H9 (cell line): ENCODE results near the gene CACNA2D3. TPM values are rescaled to one million over a fixed set of nuclear protein-coding genes. Genes with fewer than 3 reads are reported as not detected.

Experiments
- DNase-seq: peaks from one replicate; pipeline ENCODE4 v3.0.0-alpha.2; 2017
- H2AFZ ChIP-seq: one replicate; pipeline ENCODE4 v1.6.1; 2013; ENCODE audit warnings: mild to moderate bottlenecking, low read length, control low read depth, moderate library complexity
- H2AK5ac ChIP-seq: 2 replicates; pipeline ENCODE4 v1.6.1; 2013; ENCODE audit warnings: low read length, control low read depth, mixed read lengths; ENCODE audit not compliant: insufficient read length
- H2BK120ac ChIP-seq: one replicate; pipeline ENCODE4 v1.6.1; 2013; ENCODE audit warnings: low read depth, mild to moderate bottlenecking, low read length, control low read depth, inconsistent platforms; ENCODE audit not compliant: poor library complexity, severe bottlenecking
- H2BK12ac ChIP-seq: 2 replicates; pipeline ENCODE4 v1.6.1; 2013; ENCODE audit warnings: low read length, control low read depth, mixed read lengths, low read depth; ENCODE audit not compliant: insufficient read length
- H2BK15ac ChIP-seq: 2 replicates; pipeline ENCODE4 v1.6.1; 2013; ENCODE audit warnings: low read depth, low read length, control low read depth
- H2BK20ac ChIP-seq: one replicate; pipeline ENCODE4 v1.6.1; 2013; ENCODE audit warnings: low read depth, mild to moderate bottlenecking, low read length, control low read depth, inconsistent platforms; ENCODE audit not compliant: poor library complexity, severe bottlenecking
- H2BK5ac ChIP-seq: 2 replicates; pipeline ENCODE4 v1.6.1; 2013; ENCODE audit warnings: low read length, control low read depth, mixed read lengths; ENCODE audit not compliant: insufficient read length
- H3K14ac ChIP-seq: 2 replicates; pipeline ENCODE4 v1.6.1; 2013; ENCODE audit warnings: low read length, control low read depth; ENCODE audit not compliant: insufficient read depth
- H3K18ac ChIP-seq: 2 replicates; pipeline ENCODE4 v1.6.1; 2013; ENCODE audit warnings: low read depth, mild to moderate bottlenecking, mixed read lengths, low read length, control low read depth; ENCODE audit not compliant: insufficient read length
- H3K23ac ChIP-seq: 2 replicates; pipeline ENCODE4 v1.6.1; 2013; ENCODE audit warnings: low read length, control low read depth, mixed read lengths, low read depth; ENCODE audit not compliant: insufficient read length
- H3K23me2 ChIP-seq: 2 replicates; pipeline ENCODE4 v1.6.1; 2013; ENCODE audit warnings: low read depth, mild to moderate bottlenecking, mixed read lengths, low read length, control low read depth; ENCODE audit not compliant: insufficient read length, poor library complexity, severe bottlenecking
- H3K27ac ChIP-seq: 2 replicates; pipeline ENCODE4 v1.5.1; 2013; ENCODE audit warnings: low read length, control low read depth, mixed read lengths, low read depth; ENCODE audit not compliant: insufficient read length
- H3K27me3 ChIP-seq: 2 replicates; pipeline ENCODE4 v1.6.1; 2013; ENCODE audit warnings: low read length, control low read depth, inconsistent platforms; ENCODE audit not compliant: insufficient read depth
- H3K4ac ChIP-seq: 2 replicates; pipeline ENCODE4 v1.6.1; 2013; ENCODE audit warnings: low read depth, mild to moderate bottlenecking, control low read depth, inconsistent platforms, low read length, moderate library complexity
- H3K4me1 ChIP-seq: 2 replicates; pipeline ENCODE4 v1.6.1; 2013; ENCODE audit warnings: low read length, control low read depth, inconsistent platforms; ENCODE audit not compliant: insufficient read depth
- H3K4me2 ChIP-seq: 2 replicates; pipeline ENCODE4 v1.6.1; 2013; ENCODE audit warnings: low read length, control low read depth, mixed read lengths; ENCODE audit not compliant: insufficient read length, insufficient read depth
- H3K56ac ChIP-seq: 2 replicates; pipeline ENCODE4 v1.6.1; 2013; ENCODE audit warnings: low read depth, mild to moderate bottlenecking, mixed read lengths, low read length, control low read depth; ENCODE audit not compliant: insufficient read length
- H3K79me1 ChIP-seq: 2 replicates; pipeline ENCODE4 v1.6.1; 2013; ENCODE audit warnings: low read depth, mild to moderate bottlenecking, moderate library complexity, low read length, control low read depth, inconsistent platforms; ENCODE audit not compliant: insufficient read depth, poor library complexity, severe bottlenecking
- H3K79me2 ChIP-seq: 2 replicates; pipeline ENCODE4 v1.6.1; 2013; ENCODE audit warnings: low read length, control low read depth, inconsistent platforms; ENCODE audit not compliant: insufficient read depth
- H3K9ac ChIP-seq: 2 replicates; pipeline ENCODE4 v1.6.1; 2013; ENCODE audit warnings: low read length, control low read depth, mixed read lengths; ENCODE audit not compliant: insufficient read length; ENCODE audit errors: extremely low read depth
- H3K9me3 ChIP-seq: one replicate; pipeline ENCODE4 v1.6.1; 2013; ENCODE audit warnings: low read depth, low read length, inconsistent platforms; ENCODE audit not compliant: control insufficient read depth
- H3T11ph ChIP-seq: one replicate; pipeline ENCODE4 v1.6.1; 2013; ENCODE audit warnings: mild to moderate bottlenecking, low read length, control low read depth, inconsistent platforms
- H4K20me1 ChIP-seq: one replicate; pipeline ENCODE4 v1.6.1; 2013; ENCODE audit not compliant: control insufficient read depth, insufficient read length, insufficient read depth
- H4K5ac ChIP-seq: 2 replicates; pipeline ENCODE4 v1.6.1; 2013; ENCODE audit warnings: low read depth, mild to moderate bottlenecking, mixed read lengths, low read length, control low read depth; ENCODE audit not compliant: insufficient read length
- H4K8ac ChIP-seq: replicated peaks from 2 replicates; pipeline ENCODE4 v1.6.1; 2013; ENCODE audit warnings: low read length, control low read depth, mixed read lengths, low read depth; ENCODE audit not compliant: insufficient read length
- H4K91ac ChIP-seq: 2 replicates; pipeline ENCODE4 v1.6.1; 2013; ENCODE audit warnings: low read depth, mild to moderate bottlenecking, moderate library complexity, mixed read lengths, low read length, control low read depth; ENCODE audit not compliant: insufficient read length
- H3K27ac Mint-ChIP-seq, 3 experiments: 2 replicates in 2 of 3; 3 replicates in 1 of 3; pipeline ENCODE4 v1.8.0; 2020 to 2021; ENCODE audit warnings: mixed read lengths in 3 of 3, mild to moderate bottlenecking in 1 of 3, moderate library complexity in 1 of 3
- H3K27me3 Mint-ChIP-seq: 2 replicates; pipeline ENCODE4 v1.8.0; 2021; ENCODE audit warnings: low read depth, mild to moderate bottlenecking, moderate library complexity, mixed read lengths
- H3K36me3 Mint-ChIP-seq, 3 experiments: 2 replicates in 2 of 3; 3 replicates in 1 of 3; pipeline ENCODE4 v1.8.0; 2020 to 2021; ENCODE audit warnings: low read depth in 3 of 3, mixed read lengths in 3 of 3; ENCODE audit not compliant: insufficient read depth in 1 of 3
- H3K4me1 Mint-ChIP-seq, 2 experiments: 2 replicates each; pipeline ENCODE4 v1.8.0; 2020; ENCODE audit warnings: mixed read lengths in 2 of 2
- H3K4me3 Mint-ChIP-seq, 2 experiments: 2 replicates in 1 of 2; 3 replicates in 1 of 2; pipeline ENCODE4 v1.8.0; 2020 to 2021; ENCODE audit warnings: mild to moderate bottlenecking in 2 of 2, mixed read lengths in 2 of 2, moderate library complexity in 1 of 2
- H3K9me3 Mint-ChIP-seq, 2 experiments: 2 replicates in 1 of 2; 3 replicates in 1 of 2; pipeline ENCODE4 v1.8.0; 2020; ENCODE audit warnings: mild to moderate bottlenecking in 2 of 2, mixed read lengths in 2 of 2, moderate library complexity in 1 of 2
- WGBS: extraction: QIAGEN DNeasy Blood & Tissue Kit; methylation state at CpG from one replicate; pipeline ENCODE4 v1.1.7; 2013; ENCODE audit warnings: missing lambda C conversion rate, low lambda C conversion rate, mixed read lengths; ENCODE audit not compliant: insufficient read length; ENCODE audit errors: extremely low coverage; 5-methylcytosine and 5-hydroxymethylcytosine counted together
- total RNA-seq: library from RNA; stranded (reverse); gene quantifications from 2 replicates; pipeline ENCODE4 v1.2.1, GENCODE V29; 2021
- TF ChIP-seq, protein P1 (sequence below): fragments of 200-600 bp; sonication (generic); conservative IDR thresholded peaks from 3 replicates; pipeline ENCODE4 v1.8.0; 2021; ENCODE audit warnings: antibody characterized with exemption, mild to moderate bottlenecking

Gene CACNA2D3
- total RNA-seq, 1 experiment from 2014 or later = 3.2 TPM

DNA sequence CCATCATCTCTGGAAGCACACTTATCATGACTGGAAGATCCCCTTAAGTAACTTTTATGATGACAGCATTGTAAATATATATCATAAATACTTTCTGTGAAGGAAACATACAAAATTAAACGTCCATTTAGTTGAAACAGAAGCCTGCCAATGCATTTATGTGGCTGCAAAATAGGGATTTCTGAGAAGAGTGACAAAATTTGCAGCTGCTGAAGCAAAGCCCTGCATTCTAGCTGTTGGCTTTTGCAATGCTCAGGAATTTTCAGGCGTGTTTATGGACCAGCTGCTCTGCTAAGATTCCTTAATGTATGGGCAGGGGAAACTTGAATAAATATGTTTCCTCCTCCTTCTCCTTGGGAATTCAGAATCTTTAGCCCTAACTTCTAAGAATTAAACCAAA, 137.3 kb downstream of the CACNA2D3 start:
- no peaks in the 10 kb centered on the region for H3K27me3 ChIP-seq
- H3K14ac ChIP-seq = no peak overlapping the region
- no peak overlapping the region for H2BK5ac ChIP-seq
- Mint-ChIP-seq H3K27ac (no peak overlapping the region), H3K9me3 (no peaks in the 10 kb centered on the region), H3K4me3 (no peak overlapping the region), H3K27me3 (0 out of 2 replicates have a peak, but pooled peaks cover 3% of the 10 kb centered on the region), H3K36me3 (no peaks in the 10 kb centered on the region), H3K4me1 (no peaks in the 10 kb centered on the region)
- no CpG with 5 or more reads among the region's 2 CpGs for WGBS
- H4K5ac ChIP-seq = no peak overlapping the region
- H3T11ph ChIP-seq = no peak overlapping the region
- no peaks in the 10 kb centered on the region for H3K9me3 ChIP-seq
- H2BK15ac ChIP-seq = no peak overlapping the region
- no peak overlapping the region for H4K91ac ChIP-seq
- H3K4me2 ChIP-seq = no peak overlapping the region
- H2BK20ac ChIP-seq = no peak overlapping the region
- H4K20me1 ChIP-seq = no peaks in the 10 kb centered on the region
- no peak overlapping the region for H3K27ac ChIP-seq
- no peaks in the 10 kb centered on the region for H3K79me1 ChIP-seq
- no peak overlapping the region for H4K8ac ChIP-seq
- H2AFZ ChIP-seq = no peak overlapping the region
- no peaks in the 10 kb centered on the region for H3K4me1 ChIP-seq
- no peak for DNase-seq
- H3K18ac ChIP-seq = no peak overlapping the region
- no peak overlapping the region for H2BK120ac ChIP-seq
- H3K4ac ChIP-seq = no peak overlapping the region
- no peaks in the 10 kb centered on the region for H3K23me2 ChIP-seq
- no peak overlapping the region for H3K23ac ChIP-seq
- no peak overlapping the region for H3K56ac ChIP-seq
- no peaks in the 10 kb centered on the region; the same call in 1 of the 2 replicates for H3K79me2 ChIP-seq
- no peak overlapping the region for H2BK12ac ChIP-seq
- no peak overlapping the region for H3K9ac ChIP-seq
- H2AK5ac ChIP-seq = no peak overlapping the region
- TF ChIP-seq, protein P1, sequence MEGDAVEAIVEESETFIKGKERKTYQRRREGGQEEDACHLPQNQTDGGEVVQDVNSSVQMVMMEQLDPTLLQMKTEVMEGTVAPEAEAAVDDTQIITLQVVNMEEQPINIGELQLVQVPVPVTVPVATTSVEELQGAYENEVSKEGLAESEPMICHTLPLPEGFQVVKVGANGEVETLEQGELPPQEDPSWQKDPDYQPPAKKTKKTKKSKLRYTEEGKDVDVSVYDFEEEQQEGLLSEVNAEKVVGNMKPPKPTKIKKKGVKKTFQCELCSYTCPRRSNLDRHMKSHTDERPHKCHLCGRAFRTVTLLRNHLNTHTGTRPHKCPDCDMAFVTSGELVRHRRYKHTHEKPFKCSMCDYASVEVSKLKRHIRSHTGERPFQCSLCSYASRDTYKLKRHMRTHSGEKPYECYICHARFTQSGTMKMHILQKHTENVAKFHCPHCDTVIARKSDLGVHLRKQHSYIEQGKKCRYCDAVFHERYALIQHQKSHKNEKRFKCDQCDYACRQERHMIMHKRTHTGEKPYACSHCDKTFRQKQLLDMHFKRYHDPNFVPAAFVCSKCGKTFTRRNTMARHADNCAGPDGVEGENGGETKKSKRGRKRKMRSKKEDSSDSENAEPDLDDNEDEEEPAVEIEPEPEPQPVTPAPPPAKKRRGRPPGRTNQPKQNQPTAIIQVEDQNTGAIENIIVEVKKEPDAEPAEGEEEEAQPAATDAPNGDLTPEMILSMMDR = no peak
